HepG2 (cell line): ENCODE results near the gene GUCY1B1. TPM values are rescaled to one million over a fixed set of nuclear protein-coding genes. Genes with fewer than 3 reads are reported as not detected.

Source experiments
- ATAC-seq: fragments of 200-7000 bp; cut with Tn5 transposase; 3 replicates; pipeline ENCODE4 v1.9.1; 2020; ENCODE audit warnings: mild to moderate bottlenecking, moderate library complexity
- BruUV-seq: library from RNA; stranded (reverse); fragments of 400-500 nt; replicated peaks from 2 replicates; lab custom pipeline; 2021; lab: Mats Ljungman, UMichigan
- CTCF ChIA-PET: fragments of 300-600 bp; formaldehyde crosslinking; extraction: SDS; loops from one replicate; lab custom pipeline; 2021; ENCODE audit warnings: low total read pairs, inconsistent platforms, low intra/inter-chr PET ratio; lab: Yijun Ruan, JAX
- POLR2A ChIA-PET: fragments of 350-600 bp; sonication (Branson Sonifier 250); formaldehyde crosslinking; loops from one replicate; lab custom pipeline; 2020; ENCODE audit warnings: antibody characterized with exemption, inconsistent platforms; lab: Yijun Ruan, JAX
- DNase-seq: peaks from one replicate; pipeline ENCODE4 v3.0.0-alpha.2; 2015; ENCODE audit warnings: low spot score
- FAIRE-seq: peaks from 3 replicates; lab custom pipeline; 2011; peaks lifted over from hg19 to GRCh38; lab: Jason Lieb, UNC
- H2AFZ ChIP-seq: one replicate; pipeline ENCODE4 v1.6.1; 2011; ENCODE audit warnings: low read length, inconsistent platforms
- H3K27ac ChIP-seq: fragments of 300-600 bp; 3 replicates; pipeline ENCODE4 v1.8.0; 2011; ENCODE audit warnings: mixed run types, mild to moderate bottlenecking, mixed read lengths, low read length, inconsistent platforms; ENCODE audit not compliant: insufficient read depth; ENCODE audit errors: extremely low read length
- H3K27me3 ChIP-seq, 2 experiments: fragments of 200-600 bp in 1 of 2; 2 replicates in 1 of 2; 3 replicates in 1 of 2; pipeline versions ENCODE4 v1.6.0 to v1.8.0; 2011; ENCODE audit warnings: low read length in 2 of 2, mild to moderate bottlenecking in 2 of 2, moderate library complexity in 2 of 2, inconsistent platforms in 1 of 2; ENCODE audit not compliant: insufficient read depth in 2 of 2, control insufficient read depth in 1 of 2
- H3K36me3 ChIP-seq, 2 experiments: fragments of 200-600 bp in 1 of 2; replicated peaks in 1 of 2; 2 replicates in 1 of 2; 3 replicates in 1 of 2; pipeline versions ENCODE4 v1.5.1 to v1.8.0; 2011; ENCODE audit warnings: low read length in 2 of 2, inconsistent platforms in 1 of 2; ENCODE audit not compliant: insufficient read depth in 2 of 2, control insufficient read depth in 1 of 2
- H3K4me1 ChIP-seq: 2 replicates; pipeline ENCODE4 v1.5.1; 2012; ENCODE audit warnings: low read length, inconsistent platforms; ENCODE audit not compliant: insufficient read depth
- H3K4me2 ChIP-seq: 2 replicates; pipeline ENCODE4 v1.6.0; 2011; ENCODE audit warnings: low read depth, low read length, inconsistent platforms
- H3K4me3 ChIP-seq, 3 experiments: fragments of 200-600 bp in 1 of 3; sonication (generic), shearing (Covaris generic) in 1 of 3; replicated peaks in 1 of 3; 2 replicates each; pipeline ENCODE4 v1.5.1; 2011 to 2016; ENCODE audit warnings: low read length in 3 of 3, inconsistent platforms in 2 of 3, low read depth in 2 of 3, mild to moderate bottlenecking in 2 of 3, control low read depth in 1 of 3, mixed read lengths in 1 of 3; ENCODE audit not compliant: insufficient read depth in 1 of 3
- H3K79me2 ChIP-seq: one replicate; pipeline ENCODE4 v1.6.1; 2011; ENCODE audit warnings: low read length, inconsistent platforms; ENCODE audit not compliant: insufficient read depth
- H3K9ac ChIP-seq: 2 replicates; pipeline ENCODE4 v1.6.0; 2011; ENCODE audit warnings: mild to moderate bottlenecking, low read depth, low read length, inconsistent platforms; ENCODE audit not compliant: insufficient read depth
- H3K9me3 ChIP-seq: 2 replicates; pipeline ENCODE4 v1.5.1; 2012; ENCODE audit warnings: mild to moderate bottlenecking, low read length
- H4K20me1 ChIP-seq: 2 replicates; pipeline ENCODE4 v1.6.0; 2011; ENCODE audit warnings: inconsistent platforms, mild to moderate bottlenecking, low read length, moderate library complexity; ENCODE audit not compliant: insufficient read depth
- ARNT2 ChIP-seq: sonication (generic); formaldehyde crosslinking; IDR thresholded peaks from 2 replicates; pipeline ENCODE4 v1.8.0; 2022; ENCODE audit warnings: mild to moderate bottlenecking, low read depth, missing genetic modification reagents, moderate library complexity
- NFIB ChIP-seq: sonication (generic); formaldehyde crosslinking; IDR thresholded peaks from 2 replicates; pipeline ENCODE4 v1.9.0; 2021; ENCODE audit warnings: missing genetic modification reagents, mild to moderate bottlenecking, borderline replicate concordance
- NKX3-1 ChIP-seq: sonication (generic); formaldehyde crosslinking; IDR thresholded peaks from 2 replicates; pipeline ENCODE4 v1.5.0; 2020; ENCODE audit warnings: missing genetic modification reagents
- RFX3 ChIP-seq: IDR thresholded peaks from 2 replicates; pipeline ENCODE4 v1.6.1; 2016; ENCODE audit warnings: missing biosample characterization, missing genetic modification reagents
- SNAI1 ChIP-seq: sonication (generic); formaldehyde crosslinking; IDR thresholded peaks from 2 replicates; pipeline ENCODE4 v1.5.0; 2020; ENCODE audit warnings: mild to moderate bottlenecking, missing genetic modification reagents, borderline replicate concordance
- TARDBP ChIP-seq: sonication (generic); formaldehyde crosslinking; IDR thresholded peaks from 2 replicates; pipeline ENCODE4 v1.8.0; 2022; ENCODE audit warnings: mild to moderate bottlenecking, missing genetic modification reagents
- TFAP4 ChIP-seq: sonication (generic); IDR thresholded peaks from 2 replicates; pipeline ENCODE4 v1.6.1; 2016; ENCODE audit warnings: low read depth, borderline replicate concordance
- YY1 ChIP-seq: IDR thresholded peaks from 2 replicates; pipeline ENCODE4 v1.6.1; 2011; ENCODE audit warnings: low read length, low read depth, moderate library complexity, mild to moderate bottlenecking; ENCODE audit not compliant: insufficient read depth, insufficient replicate concordance
- ZBTB43 ChIP-seq: sonication (generic); formaldehyde crosslinking; conservative IDR thresholded peaks from 2 replicates; pipeline ENCODE4 v1.4.0; 2020; ENCODE audit warnings: missing genetic modification reagents
- ZFP37 ChIP-seq: sonication (generic); formaldehyde crosslinking; IDR thresholded peaks from 2 replicates; pipeline ENCODE4 v1.4.0; 2020; ENCODE audit warnings: missing genetic modification reagents, borderline replicate concordance
- ZIK1 ChIP-seq: sonication (generic); formaldehyde crosslinking; IDR thresholded peaks from 2 replicates; pipeline ENCODE4 v1.5.0; 2020; ENCODE audit warnings: mild to moderate bottlenecking, low read depth, missing genetic modification reagents, borderline replicate concordance
- ZNF703 ChIP-seq: sonication (generic); formaldehyde crosslinking; IDR thresholded peaks from 2 replicates; pipeline ENCODE4 v1.5.1; 2020; ENCODE audit warnings: missing genetic modification reagents, mild to moderate bottlenecking, moderate library complexity, borderline replicate concordance
- ZNF720 ChIP-seq: sonication (generic); formaldehyde crosslinking; IDR thresholded peaks from 2 replicates; pipeline ENCODE4 v1.4.0; 2020; ENCODE audit warnings: missing genetic modification reagents
- ZNF878 ChIP-seq: sonication (generic); formaldehyde crosslinking; IDR thresholded peaks from 2 replicates; pipeline ENCODE4 v1.8.1; 2023; ENCODE audit warnings: mild to moderate bottlenecking, missing genetic modification reagents, moderate library complexity
- WGBS: methylation state at CpG from one replicate; pipeline ENCODE4 v1.1.6; 2017; ENCODE audit warnings: low lambda C conversion rate; 5-methylcytosine and 5-hydroxymethylcytosine counted together
- in situ Hi-C: cut with HindIII; loops from 2 replicates; pipeline ENCODE4 v1.10.0; 2017; ENCODE audit warnings: low pct_unique_long_range_greater_than_20kb; ENCODE audit not compliant: extremely low pct_ligation_motif_present
- intact Hi-C: fragments of 100-400 bp; cut with micrococcal nuclease; formaldehyde crosslinking; loops from one replicate; pipeline ENCODE4 v1.10.0; 2022; ENCODE audit not compliant: unreplicated experiment
- polyA plus RNA-seq, 8 experiments: library from polyadenylated mRNA; depleted of rRNA in 3 of 8; stranded (reverse) in 7 of 8; unstranded in 1 of 8; fragments of >200 nt; fragmentation: Illumina TruSeq in 4 of 8; extraction: Trizol in 4 of 8; gene quantifications; 2 replicates each; pipeline versions ENCODE4 v1.2.1 to v1.2.3, GENCODE V29; 2011 to 2016; ENCODE audit warnings: low read depth in 4 of 8, missing spikeins in 1 of 8, mixed read lengths in 1 of 8; ENCODE audit not compliant: insufficient read depth in 1 of 8
- total RNA-seq, 5 experiments: library from RNA; depleted of rRNA; stranded (reverse); fragments of >200 nt; fragmentation: Illumina TruSeq; extraction: Trizol; gene quantifications; 2 replicates each; pipeline ENCODE4 v1.2.3, GENCODE V29; 2016; ENCODE audit warnings: low read depth in 1 of 5

The GUCY1B1 gene
- total and polyA plus RNA-seq, 2 of the 13 experiments (the other 11 are each of a cell fraction or from before 2014, with no cell fraction given) = not detected

DNA sequence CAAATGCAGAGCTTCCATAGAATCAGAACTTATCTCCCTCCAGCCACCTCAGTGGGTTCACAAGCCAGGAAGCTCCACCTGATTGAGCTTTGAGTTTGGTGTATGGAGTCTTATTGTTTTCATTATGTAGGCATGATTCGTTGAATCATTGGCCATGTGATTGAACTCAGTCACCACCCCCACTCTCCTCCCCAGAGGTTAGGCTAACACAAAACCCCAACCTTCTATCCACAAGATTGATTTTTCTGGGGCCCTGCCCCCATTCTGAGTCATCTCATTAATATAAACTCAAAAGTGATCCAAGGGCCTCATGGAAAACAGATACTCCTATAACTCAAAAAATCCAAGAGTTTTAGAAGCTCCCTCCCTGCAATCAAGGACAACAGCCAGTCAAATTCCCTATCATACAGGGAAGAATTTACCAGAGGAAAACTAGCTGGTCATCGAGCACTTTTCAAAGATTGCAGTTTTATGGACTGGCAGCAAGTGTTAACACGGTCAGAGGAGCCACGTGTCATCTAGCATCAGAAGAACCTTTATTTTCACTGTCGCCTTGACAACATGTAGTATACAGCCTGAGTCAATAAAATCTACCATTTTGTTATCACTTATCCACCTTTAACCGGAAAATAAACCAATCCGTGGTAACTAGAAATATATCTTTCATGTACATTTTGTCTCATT, 35.9 kb upstream of the GUCY1B1 start:
- FAIRE-seq (no peak), ATAC-seq (no peak), DNase-seq (no peak)
- H3K9ac ChIP-seq = no peak overlapping the region
- no peaks in the 10 kb centered on the region for H4K20me1 ChIP-seq
- CTCF ChIA-PET = no interaction called here
- H3K4me3 ChIP-seq = no peak overlapping the region
- POLR2A ChIA-PET = no interaction called here
- no peak overlapping the region for H3K4me2 ChIP-seq
- no peak overlapping the region for H3K27ac ChIP-seq
- WGBS = 27% methylated on average over 6 of the region's 7 CpGs
- H3K79me2 ChIP-seq = no peaks in the 10 kb centered on the region
- no peaks in the 10 kb centered on the region for H3K27me3 ChIP-seq
- intact Hi-C loops = no loop called here
- H2AFZ ChIP-seq = no peak overlapping the region
- no peaks in the 10 kb centered on the region for H3K36me3 ChIP-seq
- H3K4me1 ChIP-seq = no peaks in the 10 kb centered on the region
- H3K9me3 ChIP-seq = no peaks in the 10 kb centered on the region
- in situ Hi-C loops = no loop called here
- BruUV-seq = no TSS peak
- TF ChIP-seq SNAI1 (CRISPR knock-in tag) (no peak), ARNT2 (CRISPR knock-in tag) (no peak), YY1 (no peak), ZFP37 (CRISPR knock-in tag) (no peak), ZIK1 (CRISPR knock-in tag) (no peak), ZNF703 (no peak), NFIB (CRISPR knock-in tag) (no peak), TARDBP (CRISPR knock-in tag) (no peak), ZNF878 (CRISPR knock-in tag) (no peak), TFAP4 (no peak), RFX3 (CRISPR knock-in tag) (no peak), NKX3-1 (CRISPR knock-in tag) (no peak), ZBTB43 (no peak), ZNF720 (CRISPR knock-in tag) (no peak)
